ENCODE data around the gene RPL13. TPM values are rescaled to one million over a fixed set of nuclear protein-coding genes. Genes with fewer than 3 reads are reported as not detected.

The RPL13 gene
- total and polyA plus RNA-seq, 10 of the 15 experiments (the other 5 are each of a cell fraction or from before 2014, with no cell fraction given): 386 to 9,428 (median 2,486) TPM

GRCh38 chr16:89565506-89566372, 5.3 kb downstream of the RPL13 start:
- Histone ChIP-seq H3K27ac (ENCODE audit: control insufficient read depth, insufficient read depth) (no peak overlapping the region), H3K27me3 (replicated peaks in 1 of 2; ENCODE audit: control insufficient read depth in 2 of 2, insufficient read depth in 2 of 2, low read length in 1 of 2) (no peaks in the 10 kb centered on the region), H3K4me1 (ENCODE audit: control insufficient read depth, insufficient read depth, low read length) (peaks cover 25% of the 10 kb centered on the region), H3K9me3 (replicated peaks; ENCODE audit: control insufficient read depth, insufficient read depth, low read length) (no peaks in the 10 kb centered on the region), H3K4me2 (ENCODE audit: control insufficient read depth, insufficient read depth) (peak overlapping the region; percentile 80), H3K36me3 (ENCODE audit: control insufficient read depth in 2 of 2, insufficient read depth in 2 of 2, low read length in 1 of 2) (peaks cover 22 to 25% of the 10 kb centered on the region in 2 experiments), H3K9ac (ENCODE audit: control insufficient read depth, insufficient read depth, low read length) (peak overlapping the region; percentile 15; the same call in 1 of the 2 replicates), H4K20me1 (ENCODE audit: control insufficient read depth, insufficient read depth) (peaks cover 29% of the 10 kb centered on the region), H3K79me2 (ENCODE audit: control insufficient read depth, insufficient read depth, low read length) (peaks cover 32% of the 10 kb centered on the region), H3K4me3 (peak overlapping the region; percentile 89; the same call in 1 of the 2 replicates), H2AFZ (ENCODE audit: control insufficient read depth, low read depth, low read length) (peak overlapping the region; percentile 30; the same call in 1 of the 2 replicates)
- POLR2A ChIA-PET: no interaction called here
- CTCF ChIA-PET: interaction anchor here (0.6 to 1.0 kb wide), 2 partner anchors 76 to 121 kb away, joined by 3 to 4 read pairs; partner anchors contain the start of gene CDK10
- RAD21 ChIA-PET (ENCODE audit: unreplicated experiment): no interaction called here
- intact Hi-C loops (cut with micrococcal nuclease; ENCODE audit: unreplicated experiment) (no loop called here), in situ Hi-C loops (cut with MboI) (no loop called here)
- no peak for DNase-seq (ENCODE audit: low read depth, low spot score)
- no peak for FAIRE-seq
- SMC1A ChIA-PET (ENCODE audit: uncharacterized antibody, unreplicated experiment): interaction anchor here (1.0 kb wide), 1 partner anchor 325 kb away, joined by 3 read pairs; no protein-coding TSS in a partner anchor
- no TSS peak for BruUV-seq (replicated peaks)
- ATAC-seq: peak; percentile 64
- 1% methylated on average over 46 of the region's 46 CpGs for WGBS (ENCODE audit: insufficient coverage, insufficient replicate concordance, low lambda C conversion rate, missing lambda C conversion rate)
- TF ChIP-seq EP300 (IDR thresholded peaks at IDR 0.05; ENCODE audit: borderline replicate concordance in 1 of 2, control insufficient read depth in 1 of 2, low read depth in 2 of 2, low read length in 2 of 2) (no peak), JUND (IDR thresholded peaks at IDR 0.05; ENCODE audit: low read depth, low read length) (no peak), LARP7 (IDR thresholded peaks at IDR 0.05) (peak; percentile 46; the same call in 1 of the 2 replicates), CUX1 (IDR thresholded peaks at IDR 0.05; ENCODE audit: insufficient replicate concordance, low read depth, low read length) (no peak), KLF5 (IDR thresholded peaks at IDR 0.05; ENCODE audit: partially characterized antibody) (no peak), BACH1 (IDR thresholded peaks at IDR 0.05; ENCODE audit: borderline replicate concordance) (peak; percentile 33; the same call in 1 of the 2 replicates), NR2C1 (IDR thresholded peaks at IDR 0.05) (no peak), ATF3 (IDR thresholded peaks at IDR 0.05; ENCODE audit: borderline replicate concordance, extremely low read depth, low read depth, low read length) (peak; percentile 53; the same call in 1 of the 2 replicates), ZNF384 (IDR thresholded peaks at IDR 0.05; ENCODE audit: borderline replicate concordance, low read depth, low read length) (no peak)
- TF ChIP-seq, protein P1, sequence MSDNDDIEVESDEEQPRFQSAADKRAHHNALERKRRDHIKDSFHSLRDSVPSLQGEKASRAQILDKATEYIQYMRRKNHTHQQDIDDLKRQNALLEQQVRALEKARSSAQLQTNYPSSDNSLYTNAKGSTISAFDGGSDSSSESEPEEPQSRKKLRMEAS (IDR thresholded peaks at IDR 0.05; ENCODE audit: low read depth, low read length): peak; percentile 24; the same call in 1 of the 2 replicates
- TF ChIP-seq, protein P2, sequence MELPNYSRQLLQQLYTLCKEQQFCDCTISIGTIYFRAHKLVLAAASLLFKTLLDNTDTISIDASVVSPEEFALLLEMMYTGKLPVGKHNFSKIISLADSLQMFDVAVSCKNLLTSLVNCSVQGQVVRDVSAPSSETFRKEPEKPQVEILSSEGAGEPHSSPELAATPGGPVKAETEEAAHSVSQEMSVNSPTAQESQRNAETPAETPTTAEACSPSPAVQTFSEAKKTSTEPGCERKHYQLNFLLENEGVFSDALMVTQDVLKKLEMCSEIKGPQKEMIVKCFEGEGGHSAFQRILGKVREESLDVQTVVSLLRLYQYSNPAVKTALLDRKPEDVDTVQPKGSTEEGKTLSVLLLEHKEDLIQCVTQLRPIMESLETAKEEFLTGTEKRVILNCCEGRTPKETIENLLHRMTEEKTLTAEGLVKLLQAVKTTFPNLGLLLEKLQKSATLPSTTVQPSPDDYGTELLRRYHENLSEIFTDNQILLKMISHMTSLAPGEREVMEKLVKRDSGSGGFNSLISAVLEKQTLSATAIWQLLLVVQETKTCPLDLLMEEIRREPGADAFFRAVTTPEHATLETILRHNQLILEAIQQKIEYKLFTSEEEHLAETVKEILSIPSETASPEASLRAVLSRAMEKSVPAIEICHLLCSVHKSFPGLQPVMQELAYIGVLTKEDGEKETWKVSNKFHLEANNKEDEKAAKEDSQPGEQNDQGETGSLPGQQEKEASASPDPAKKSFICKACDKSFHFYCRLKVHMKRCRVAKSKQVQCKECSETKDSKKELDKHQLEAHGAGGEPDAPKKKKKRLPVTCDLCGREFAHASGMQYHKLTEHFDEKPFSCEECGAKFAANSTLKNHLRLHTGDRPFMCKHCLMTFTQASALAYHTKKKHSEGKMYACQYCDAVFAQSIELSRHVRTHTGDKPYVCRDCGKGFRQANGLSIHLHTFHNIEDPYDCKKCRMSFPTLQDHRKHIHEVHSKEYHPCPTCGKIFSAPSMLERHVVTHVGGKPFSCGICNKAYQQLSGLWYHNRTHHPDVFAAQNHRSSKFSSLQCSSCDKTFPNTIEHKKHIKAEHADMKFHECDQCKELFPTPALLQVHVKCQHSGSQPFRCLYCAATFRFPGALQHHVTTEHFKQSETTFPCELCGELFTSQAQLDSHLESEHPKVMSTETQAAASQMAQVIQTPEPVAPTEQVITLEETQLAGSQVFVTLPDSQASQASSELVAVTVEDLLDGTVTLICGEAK (IDR thresholded peaks at IDR 0.05; ENCODE audit: borderline replicate concordance): no peak
